Uterus (tissue), 2 donors: ENCODE data around the gene GNAT2.

ENCODE experiments used
- CTCF ChIP-seq, 4 experiments: fragments of 200-600 bp in 2 of 4; fragments of 450-650 bp in 2 of 4; sonication (generic) in 2 of 4; IDR thresholded peaks; one replicate each; pipeline ENCODE4 v1.5.1; 2016 to 2019; ENCODE audit warnings: antibody characterized with exemption in 4 of 4, mild to moderate bottlenecking in 2 of 4, moderate library complexity in 1 of 4
- POLR2A ChIP-seq, 2 donors: fragments of 450-650 bp; IDR thresholded peaks; one replicate each; pipeline ENCODE4 v1.6.1; 2016; ENCODE audit warnings: antibody characterized with exemption in 2 of 2, mild to moderate bottlenecking in 1 of 2, moderate library complexity in 1 of 2

GRCh38 chr1:109589177-109589576 lies 30.2 kb downstream of the GNAT2 start:
- TF ChIP-seq CTCF (IDR thresholded peaks at IDR 0.05) (no peak), POLR2A (IDR thresholded peaks at IDR 0.05) (no peak)
